Uterine smooth muscle cell (primary cell): Measurements from ENCODE around the gene HDGFL3. TPM values are rescaled to one million over a fixed set of nuclear protein-coding genes. Genes with fewer than 3 reads are reported as not detected.

ENCODE experiments used
- total RNA-seq: library from RNA; depleted of rRNA; stranded (reverse); fragments of >200 nt; gene quantifications from 2 replicates; pipeline ENCODE4 v1.2.3, GENCODE V29; 2014

Gene HDGFL3
- 71.6 and 99.3 TPM in 2 replicates for total RNA-seq

DNA sequence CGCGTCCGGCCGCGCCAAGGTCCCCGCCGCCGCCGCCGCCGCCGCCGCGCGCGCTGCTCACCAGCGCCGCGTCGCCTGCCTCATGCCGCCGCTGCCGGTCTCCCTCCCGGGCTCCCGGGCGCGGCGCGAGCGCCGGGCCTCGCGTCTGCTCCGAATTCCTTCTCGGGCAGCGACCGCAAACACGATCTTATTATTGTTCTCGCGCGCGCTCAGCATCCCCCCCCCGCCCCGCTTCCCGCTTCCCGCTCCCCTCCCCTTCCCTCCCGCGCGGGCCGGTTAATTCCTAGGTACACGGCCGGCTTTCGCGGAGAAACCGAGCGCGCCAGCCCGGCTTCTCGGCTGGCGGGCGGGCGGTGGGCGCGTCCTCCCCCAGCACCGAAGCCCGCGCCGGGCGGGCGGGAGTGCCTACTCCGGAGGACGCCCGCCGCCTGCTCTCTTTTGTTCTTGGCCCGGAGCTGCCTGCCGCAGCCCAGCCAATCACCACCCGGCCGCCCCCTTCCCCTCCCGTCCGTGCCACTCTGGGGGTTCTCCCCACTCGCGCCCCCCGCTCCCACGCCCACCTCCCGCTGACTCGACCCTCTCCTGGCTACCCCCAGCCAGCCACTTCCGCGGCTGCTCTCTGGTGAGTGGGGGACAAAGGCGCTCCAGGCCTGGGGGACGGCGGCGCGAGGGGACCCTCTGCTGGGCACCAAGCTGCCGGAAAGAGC, at the start of gene HDGFL3:
HDGFL3 (minus strand) TSS at position 164 of the 707 bp plus-strand sequence. CDS start 409 bp downstream, outside the sequence.

DNA sequence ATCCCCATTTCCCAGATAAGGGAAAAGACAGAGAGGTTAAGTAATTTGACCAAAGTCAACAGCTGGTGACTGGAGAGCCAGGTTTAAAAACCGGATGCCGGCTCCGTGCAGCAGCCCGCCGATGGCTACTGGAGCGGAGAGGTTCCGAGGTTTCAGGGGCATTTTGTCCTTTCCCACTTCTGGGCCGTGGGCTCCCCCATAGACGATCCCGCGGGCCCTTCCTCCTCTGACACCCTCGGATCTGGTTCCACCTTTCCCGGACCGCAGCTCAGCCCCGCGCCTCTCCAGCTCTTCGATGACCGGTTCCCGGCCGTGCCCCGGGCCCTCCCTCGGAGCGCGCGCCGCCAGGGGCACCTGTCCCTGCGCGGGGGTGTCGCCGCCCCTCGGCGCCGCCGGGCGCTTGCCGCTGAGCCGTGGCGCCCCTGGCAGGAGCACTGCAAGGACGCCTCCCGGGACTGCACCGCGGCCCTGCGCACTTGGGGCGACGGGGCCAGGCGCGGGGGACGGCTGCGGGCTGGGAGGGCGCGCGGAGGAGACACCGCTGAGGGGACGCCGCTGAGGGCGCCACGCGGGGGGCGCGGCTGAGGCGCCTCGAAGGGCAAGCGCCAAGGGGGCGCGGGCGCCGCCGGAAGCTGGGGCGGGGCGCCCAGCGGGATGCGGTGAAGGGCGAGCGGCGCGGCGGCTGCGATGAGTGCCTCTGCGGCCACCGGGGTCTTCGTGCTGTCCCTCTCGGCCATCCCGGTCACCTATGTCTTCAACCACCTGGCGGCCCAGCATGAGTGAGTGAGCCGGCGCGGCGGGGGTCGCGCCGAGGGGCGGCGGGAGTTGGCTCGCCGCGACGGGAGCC, 100.4 kb downstream of the HDGFL3 start, which contains the start of gene TM6SF1:
TM6SF1 (plus strand) TSS at position 652 of the 847 bp plus-strand sequence; CDS start at position 688, 36 bp downstream.

Other genes with a start within 250 kb of the HDGFL3 start
- 30.1 and 40.6 TPM in 2 replicates for gene RAMAC, start 221.6 kb downstream of the HDGFL3 start, total RNA-seq
- 10.4 and 10.9 TPM in 2 replicates for gene C15orf40, start 196.2 kb downstream of the HDGFL3 start, total RNA-seq
- gene BTBD1, start 140.6 kb downstream of the HDGFL3 start, total RNA-seq = 119 TPM in 2 replicates
- 0.22 and 0.62 TPM in 2 replicates for gene TM6SF1, start 100.2 kb downstream of the HDGFL3 start, total RNA-seq
- 10.0 and 11.3 TPM in 2 replicates for gene BNC1, start 76.8 kb upstream of the HDGFL3 start, total RNA-seq
- gene SH3GL3, start 239.5 kb upstream of the HDGFL3 start, total RNA-seq = 0.11 TPM in 1 of 2 replicates, not detected in the other